ENCODE measurements around the gene WDR49. TPM values are rescaled to one million over a fixed set of nuclear protein-coding genes. Genes with fewer than 3 reads are reported as not detected.
"Not testable (repeated sequence)": the region's sequence is repeated elsewhere in the genome, so short reads cannot be mapped to it uniquely, and the experiment has no call there.

Gene WDR49
- total RNA-seq, 1 donor from 2014 or later: 0.30 TPM

- intact Hi-C loops (cut with micrococcal nuclease): no loop called here
These were observed 38.7 kb downstream of the WDR49 start for GRCh38 chr3:167615030-167615429.

- intact Hi-C loops (cut with micrococcal nuclease): not testable (repeated sequence)
These were observed 39.5 kb downstream of the WDR49 start for GRCh38 chr3:167614196-167614595.

- intact Hi-C loops (cut with micrococcal nuclease): no loop called here
These were observed 42.0 kb downstream of the WDR49 start for GRCh38 chr3:167611718-167612117.

GRCh38 chr3:167609156-167609555 lies 44.6 kb downstream of the WDR49 start:
- intact Hi-C loops (cut with micrococcal nuclease): no loop called here

- intact Hi-C loops (cut with micrococcal nuclease): no loop called here
These were observed 46.9 kb downstream of the WDR49 start for GRCh38 chr3:167606836-167607235.

- intact Hi-C loops (cut with micrococcal nuclease): no loop called here
These were observed 47.9 kb downstream of the WDR49 start for GRCh38 chr3:167605871-167606270.

- intact Hi-C loops (cut with micrococcal nuclease): no loop called here
These were observed 51.7 kb downstream of the WDR49 start for GRCh38 chr3:167602041-167602440.

- intact Hi-C loops (cut with micrococcal nuclease): no loop called here
These were observed 66.1 kb downstream of the WDR49 start for GRCh38 chr3:167587651-167588050.

GRCh38 chr3:167575000-167575600 lies 78.6 kb downstream of the WDR49 start:
- intact Hi-C loops (cut with micrococcal nuclease): no loop called here

- intact Hi-C loops (cut with micrococcal nuclease): no loop called here
These were observed 80.8 kb downstream of the WDR49 start for GRCh38 chr3:167572991-167573390.

- intact Hi-C loops (cut with micrococcal nuclease): no loop called here
These were observed 85.1 kb downstream of the WDR49 start for GRCh38 chr3:167568634-167569033.

GRCh38 chr3:167565489-167565888 lies 88.3 kb downstream of the WDR49 start:
- intact Hi-C loops (cut with micrococcal nuclease): no loop called here

GRCh38 chr3:167564612-167565011 lies 89.1 kb downstream of the WDR49 start:
- intact Hi-C loops (cut with micrococcal nuclease): no loop called here

GRCh38 chr3:167559924-167560323 lies 93.8 kb downstream of the WDR49 start:
- intact Hi-C loops (cut with micrococcal nuclease): no loop called here

GRCh38 chr3:167554898-167555297 lies 98.8 kb downstream of the WDR49 start:
- intact Hi-C loops (cut with micrococcal nuclease): no loop called here

- intact Hi-C loops (cut with micrococcal nuclease): no loop called here
These were observed 115.7 kb downstream of the WDR49 start for GRCh38 chr3:167538081-167538480.

GRCh38 chr3:167521006-167521355 lies 132.8 kb downstream of the WDR49 start:
- intact Hi-C loops (cut with micrococcal nuclease): no loop called here

GRCh38 chr3:167520266-167521005 lies 133.3 kb downstream of the WDR49 start:
- intact Hi-C loops (cut with micrococcal nuclease): no loop called here

GRCh38 chr3:167507954-167508353 lies 145.8 kb downstream of the WDR49 start:
- intact Hi-C loops (cut with micrococcal nuclease): no loop called here

- intact Hi-C loops (cut with micrococcal nuclease): no loop called here
These were observed 151.3 kb downstream of the WDR49 start for GRCh38 chr3:167502401-167502800.

- intact Hi-C loops (cut with micrococcal nuclease): no loop called here
These were observed 151.8 kb downstream of the WDR49 start for GRCh38 chr3:167501941-167502340.

GRCh38 chr3:167497903-167498302 lies 155.8 kb downstream of the WDR49 start:
- intact Hi-C loops (cut with micrococcal nuclease): no loop called here

- intact Hi-C loops (cut with micrococcal nuclease): no loop called here
These were observed 160.5 kb downstream of the WDR49 start for GRCh38 chr3:167493244-167493643.
